ENCODE data around the gene YAP1.
A peak's percentile ranks its signal among the peaks of the same experiment; 100 is the strongest.

The YAP1 gene

DNA sequence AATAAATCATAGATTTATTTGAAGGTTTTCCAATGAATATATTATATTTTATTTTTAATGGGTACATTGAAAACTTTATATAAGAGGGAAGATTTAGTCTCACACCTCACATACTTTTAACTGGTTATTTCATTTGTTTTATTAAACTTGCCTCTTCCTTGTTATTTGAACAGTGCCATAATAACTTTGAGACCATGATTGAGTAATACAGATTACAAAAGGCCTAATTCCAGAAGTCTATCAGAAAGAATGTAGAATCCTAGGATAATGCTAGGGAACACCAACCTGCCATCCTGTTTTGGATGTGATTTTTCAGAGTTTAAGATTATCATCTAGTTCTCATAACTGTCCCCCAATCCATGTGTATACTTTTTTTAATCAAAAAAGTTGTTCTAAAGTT lies 104.4 kb downstream of the YAP1 start:
- peak in 1 of 2 donors; percentile 15 for DNase-seq (ENCODE audit: low read depth in 2 of 2)
- TF ChIP-seq, protein P1, sequence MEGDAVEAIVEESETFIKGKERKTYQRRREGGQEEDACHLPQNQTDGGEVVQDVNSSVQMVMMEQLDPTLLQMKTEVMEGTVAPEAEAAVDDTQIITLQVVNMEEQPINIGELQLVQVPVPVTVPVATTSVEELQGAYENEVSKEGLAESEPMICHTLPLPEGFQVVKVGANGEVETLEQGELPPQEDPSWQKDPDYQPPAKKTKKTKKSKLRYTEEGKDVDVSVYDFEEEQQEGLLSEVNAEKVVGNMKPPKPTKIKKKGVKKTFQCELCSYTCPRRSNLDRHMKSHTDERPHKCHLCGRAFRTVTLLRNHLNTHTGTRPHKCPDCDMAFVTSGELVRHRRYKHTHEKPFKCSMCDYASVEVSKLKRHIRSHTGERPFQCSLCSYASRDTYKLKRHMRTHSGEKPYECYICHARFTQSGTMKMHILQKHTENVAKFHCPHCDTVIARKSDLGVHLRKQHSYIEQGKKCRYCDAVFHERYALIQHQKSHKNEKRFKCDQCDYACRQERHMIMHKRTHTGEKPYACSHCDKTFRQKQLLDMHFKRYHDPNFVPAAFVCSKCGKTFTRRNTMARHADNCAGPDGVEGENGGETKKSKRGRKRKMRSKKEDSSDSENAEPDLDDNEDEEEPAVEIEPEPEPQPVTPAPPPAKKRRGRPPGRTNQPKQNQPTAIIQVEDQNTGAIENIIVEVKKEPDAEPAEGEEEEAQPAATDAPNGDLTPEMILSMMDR (IDR thresholded peaks at IDR 0.05; ENCODE audit: low read depth, low read length): no peak
- H3K4me3 ChIP-seq (replicated peaks in 1 of 2; ENCODE audit: low read depth in 2 of 2, low read length in 2 of 2): no peak overlapping the region

DNA sequence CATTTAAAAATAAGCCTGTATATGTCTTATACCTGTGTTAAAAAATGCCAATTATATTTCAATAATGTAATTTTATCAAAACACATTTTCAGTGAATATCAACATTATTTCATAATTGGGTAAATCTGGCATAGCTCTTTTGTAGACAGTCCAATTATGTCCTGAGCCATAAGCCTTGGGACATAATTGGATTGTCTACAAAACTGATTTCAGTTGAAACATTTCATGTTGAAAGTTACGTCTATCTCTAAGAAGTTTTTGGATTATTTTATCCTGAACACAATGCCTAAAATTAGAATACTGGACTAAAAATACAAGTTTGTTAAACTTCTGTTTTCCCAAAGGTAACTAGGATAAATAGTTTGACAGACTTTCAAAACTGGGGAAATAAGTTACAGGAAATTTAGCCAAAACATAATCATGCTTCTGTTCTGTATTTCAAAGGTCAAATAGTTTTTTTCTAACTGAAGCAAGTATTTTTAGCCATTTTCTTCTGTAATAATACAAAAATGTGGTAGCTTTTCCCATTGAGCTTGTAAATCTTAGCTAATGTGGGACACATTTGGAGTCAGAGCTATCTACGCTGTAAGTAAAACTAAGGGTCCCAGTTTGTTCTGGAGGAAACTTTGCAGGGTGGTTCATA lies 106.3 kb downstream of the YAP1 start:
- peak in 1 of 2 donors; percentile 43 for DNase-seq (ENCODE audit: low read depth in 2 of 2)
- TF ChIP-seq, protein P1 (IDR thresholded peaks at IDR 0.05; ENCODE audit: low read depth, low read length): no peak
- no peak overlapping the region for H3K4me3 ChIP-seq (replicated peaks in 1 of 2; ENCODE audit: low read depth in 2 of 2, low read length in 2 of 2)

DNA sequence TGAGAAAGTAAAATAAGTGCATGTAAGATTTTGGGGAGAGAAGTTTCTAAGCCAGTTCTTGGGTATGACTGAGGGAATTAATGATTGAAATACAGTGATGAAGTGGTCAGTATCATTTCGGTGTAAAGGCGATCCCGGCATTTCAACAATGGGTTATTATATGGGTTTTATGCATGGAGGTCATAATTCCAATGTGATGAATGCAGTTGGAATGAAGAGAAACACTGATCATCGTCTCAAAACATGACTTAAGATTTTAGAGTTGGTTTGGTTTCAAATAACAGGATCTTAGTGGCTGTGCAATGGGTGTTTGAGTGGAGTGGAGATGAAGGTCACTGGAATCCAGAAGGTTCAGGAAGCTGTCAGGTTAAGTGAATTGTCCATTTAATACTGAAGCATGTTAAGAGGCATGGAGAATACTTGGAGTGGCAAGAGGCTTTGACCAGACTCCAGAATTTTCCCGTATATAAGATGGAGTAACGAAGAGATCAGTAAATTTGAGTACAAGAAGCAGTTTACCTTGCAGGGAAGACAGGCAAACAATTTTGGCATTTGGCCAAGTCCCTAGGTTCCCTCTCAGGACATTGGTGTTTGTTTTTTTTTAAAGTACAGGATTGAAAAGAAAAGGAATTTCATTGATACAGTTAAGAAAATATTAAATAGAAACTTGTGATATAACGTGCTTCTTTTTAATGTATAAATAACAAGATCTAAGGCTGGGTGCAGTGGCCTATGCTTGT lies 110.7 kb downstream of the YAP1 start:
- TF ChIP-seq, protein P1 (IDR thresholded peaks at IDR 0.05; ENCODE audit: low read depth, low read length): no peak
- H3K4me3 ChIP-seq (replicated peaks in 1 of 2; ENCODE audit: low read depth in 2 of 2, low read length in 2 of 2): no peak overlapping the region
- peak in 1 of 2 donors; percentile 69 for DNase-seq (ENCODE audit: low read depth in 2 of 2)

DNA sequence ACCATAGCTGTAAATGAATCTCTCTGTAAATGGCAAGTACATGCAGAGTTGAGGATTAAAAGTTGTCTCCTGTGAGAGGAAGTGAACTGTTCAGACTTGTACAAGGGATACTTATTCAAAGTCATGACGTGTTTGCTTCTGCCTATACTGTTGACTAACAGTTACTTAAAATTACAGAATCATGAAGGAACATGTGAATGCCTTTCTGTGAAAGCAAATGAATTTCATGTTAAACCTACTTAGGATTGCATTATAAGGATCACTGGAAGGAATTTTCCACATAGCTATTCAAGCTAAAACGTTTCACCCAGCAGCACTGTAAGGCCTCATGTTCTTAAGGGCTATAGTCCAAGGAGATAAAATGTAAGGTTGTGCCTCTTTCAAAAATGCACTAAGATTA lies 113.6 kb downstream of the YAP1 start:
- peak; percentile 40 to 72 for DNase-seq (ENCODE audit: low read depth in 2 of 2)
- no peak overlapping the region for H3K4me3 ChIP-seq (replicated peaks in 1 of 2; ENCODE audit: low read depth in 2 of 2, low read length in 2 of 2)
- TF ChIP-seq, protein P1 (IDR thresholded peaks at IDR 0.05; ENCODE audit: low read depth, low read length): no peak

DNA sequence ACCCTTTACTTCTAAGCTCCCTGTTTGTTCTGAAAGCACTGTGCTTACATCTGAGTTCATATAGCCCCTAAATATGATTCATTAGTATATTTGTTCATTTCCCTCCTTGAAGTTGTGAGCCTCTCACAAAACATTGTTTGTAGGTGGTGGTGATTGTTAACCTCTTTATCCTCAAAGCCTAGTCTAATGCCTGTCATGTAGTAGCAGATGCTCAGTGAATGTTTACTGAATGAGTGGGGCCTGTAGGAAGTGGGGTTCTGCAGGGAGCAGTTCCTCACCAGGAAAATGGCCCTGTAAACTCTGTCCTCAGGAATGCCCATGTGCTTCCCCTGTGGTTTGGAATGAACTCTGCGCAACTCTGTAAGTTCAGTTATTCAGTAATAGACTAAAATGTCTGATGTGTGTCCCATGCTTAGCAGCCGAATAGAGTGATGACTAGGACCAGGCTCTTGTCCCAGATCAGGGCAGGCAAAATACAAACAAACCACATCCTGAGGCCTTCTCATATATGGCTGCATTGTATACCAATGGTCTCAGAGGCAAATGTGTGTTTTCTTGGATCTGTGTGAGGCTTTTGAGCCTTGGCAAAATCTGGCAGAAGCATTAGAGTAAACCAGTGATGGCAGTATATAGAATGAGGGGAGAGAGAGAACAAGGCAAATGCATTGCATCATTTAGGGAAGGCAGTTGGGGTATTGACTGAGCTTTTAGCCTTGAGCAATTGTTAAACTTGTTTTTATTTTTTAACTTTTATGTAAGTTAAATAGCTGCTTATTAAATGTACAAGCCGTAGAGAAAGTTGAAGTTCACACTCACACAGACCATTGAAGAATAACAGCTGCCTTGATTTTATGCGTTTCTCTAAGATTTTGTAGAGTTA lies 115.7 kb downstream of the YAP1 start:
- DNase-seq (ENCODE audit: low read depth in 2 of 2): peak; percentile 86 to 96
- TF ChIP-seq, protein P1 (IDR thresholded peaks at IDR 0.05; ENCODE audit: low read depth, low read length): no peak
- no peak overlapping the region for H3K4me3 ChIP-seq (replicated peaks in 1 of 2; ENCODE audit: low read depth in 2 of 2, low read length in 2 of 2)

DNA sequence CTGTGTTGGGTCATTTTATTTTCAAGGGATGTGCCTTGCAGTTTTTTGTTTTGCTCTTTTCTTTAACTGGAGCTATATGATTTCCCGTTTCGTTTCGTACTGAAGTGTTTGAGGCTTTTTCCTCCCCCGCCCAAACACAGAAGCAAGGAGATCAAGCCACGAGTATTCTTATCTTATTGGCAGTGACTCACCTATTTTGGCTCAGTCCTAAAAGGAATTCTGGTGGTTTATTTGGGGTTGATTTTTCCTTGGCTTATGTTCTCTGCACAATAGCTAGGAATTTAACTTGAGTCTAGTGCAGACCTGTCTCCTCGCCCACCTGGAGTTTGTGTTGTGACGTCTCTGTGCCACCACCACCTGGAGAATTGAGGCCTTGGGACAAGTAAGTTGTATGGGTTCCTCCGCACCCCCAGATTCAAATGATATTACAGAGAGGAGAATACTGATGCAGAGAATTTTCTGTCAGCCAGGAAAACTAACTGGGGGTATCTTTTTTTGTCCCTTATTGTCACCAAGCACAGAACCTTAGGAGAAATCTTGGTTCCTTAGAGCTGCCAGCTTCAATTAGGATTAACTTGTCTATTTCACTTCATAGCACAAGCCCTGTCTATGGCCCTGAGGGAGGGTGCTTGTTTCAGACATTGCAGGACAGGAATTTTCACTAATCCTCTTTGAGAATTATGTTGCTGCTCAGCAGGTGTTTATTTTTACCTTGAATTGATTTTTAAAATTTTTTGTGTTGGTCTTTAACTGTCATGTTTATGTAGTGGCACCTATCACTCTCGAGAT lies 116.6 kb downstream of the YAP1 start:
- peak; percentile 77 to 80 for DNase-seq (ENCODE audit: low read depth in 2 of 2)
- H3K4me3 ChIP-seq (replicated peaks in 1 of 2; ENCODE audit: low read depth in 2 of 2, low read length in 2 of 2): no peak overlapping the region
- TF ChIP-seq, protein P1 (IDR thresholded peaks at IDR 0.05; ENCODE audit: low read depth, low read length): no peak
